Measurements from ENCODE around the gene NEU4.
"Not testable (repeated sequence)": the region's sequence is repeated elsewhere in the genome, so short reads cannot be mapped to it uniquely, and the experiment has no call there.

Gene NEU4, protein sequence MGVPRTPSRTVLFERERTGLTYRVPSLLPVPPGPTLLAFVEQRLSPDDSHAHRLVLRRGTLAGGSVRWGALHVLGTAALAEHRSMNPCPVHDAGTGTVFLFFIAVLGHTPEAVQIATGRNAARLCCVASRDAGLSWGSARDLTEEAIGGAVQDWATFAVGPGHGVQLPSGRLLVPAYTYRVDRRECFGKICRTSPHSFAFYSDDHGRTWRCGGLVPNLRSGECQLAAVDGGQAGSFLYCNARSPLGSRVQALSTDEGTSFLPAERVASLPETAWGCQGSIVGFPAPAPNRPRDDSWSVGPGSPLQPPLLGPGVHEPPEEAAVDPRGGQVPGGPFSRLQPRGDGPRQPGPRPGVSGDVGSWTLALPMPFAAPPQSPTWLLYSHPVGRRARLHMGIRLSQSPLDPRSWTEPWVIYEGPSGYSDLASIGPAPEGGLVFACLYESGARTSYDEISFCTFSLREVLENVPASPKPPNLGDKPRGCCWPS

GRCh38 chr2:241808721-241809382 is at the start of gene NEU4:
TSS of gene NEU4 (plus strand) at chr2:241809193. CDS start at chr2:241814485, 5,292 bp downstream.
- no peak for TF ChIP-seq ZNF274 (IDR thresholded peaks at IDR 0.05; ENCODE audit: low read depth, low read length)
- H3K4me3 ChIP-seq (ENCODE audit: low read length), result no peak within 1 kb of the TSS

- not testable (repeated sequence) for H3K4me3 ChIP-seq (ENCODE audit: low read length)
Measured at GRCh38 chr2:241759893-241760292, 49.1 kb upstream of the NEU4 start.

GRCh38 chr2:241760301-241760771 is 48.7 kb upstream of the NEU4 start:
- no peak overlapping the region for H3K4me3 ChIP-seq (ENCODE audit: low read length)
- no peak for TF ChIP-seq ZNF274 (IDR thresholded peaks at IDR 0.05; ENCODE audit: low read depth, low read length)

GRCh38 chr2:241762321-241762932 is 46.6 kb upstream of the NEU4 start:
- H3K4me3 ChIP-seq (ENCODE audit: low read length), result no peak overlapping the region
- no peak for TF ChIP-seq ZNF274 (IDR thresholded peaks at IDR 0.05; ENCODE audit: low read depth, low read length)

DNA sequence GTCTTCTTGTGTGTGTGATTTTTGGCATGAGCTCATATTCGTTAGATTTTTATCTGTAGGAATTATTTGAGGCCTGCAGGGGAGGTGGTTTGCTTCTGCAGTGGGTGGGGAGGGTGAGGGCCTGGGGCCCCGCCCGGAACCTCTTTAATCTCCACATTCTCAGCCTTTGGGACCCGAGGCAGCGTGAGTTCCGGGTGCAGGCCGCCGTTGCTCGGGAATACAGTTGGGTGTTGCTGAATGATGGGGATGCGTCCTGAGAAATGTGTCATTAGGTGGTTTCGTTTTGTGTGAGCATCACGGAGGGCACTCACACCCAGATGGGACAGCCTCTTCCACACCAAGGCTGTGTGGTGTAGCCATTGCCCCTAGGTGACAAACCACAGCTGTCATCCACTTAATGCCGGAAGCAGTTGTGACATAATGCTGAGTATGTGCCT is 46.0 kb upstream of the NEU4 start:
- TF ChIP-seq ZNF274 (IDR thresholded peaks at IDR 0.05; ENCODE audit: low read depth, low read length), result no peak
- no peak overlapping the region for H3K4me3 ChIP-seq (ENCODE audit: low read length)

- TF ChIP-seq ZNF274 (IDR thresholded peaks at IDR 0.05; ENCODE audit: low read depth, low read length), result no peak
- no peak overlapping the region for H3K4me3 ChIP-seq (ENCODE audit: low read length)
Measured at GRCh38 chr2:241763551-241764274, 45.3 kb upstream of the NEU4 start.

- no peak for TF ChIP-seq ZNF274 (IDR thresholded peaks at IDR 0.05; ENCODE audit: low read depth, low read length)
- H3K4me3 ChIP-seq (ENCODE audit: low read length), result no peak overlapping the region
Measured at GRCh38 chr2:241764275-241765241, 44.4 kb upstream of the NEU4 start.

- TF ChIP-seq ZNF274 (IDR thresholded peaks at IDR 0.05; ENCODE audit: low read depth, low read length), result no peak
- no peak overlapping the region for H3K4me3 ChIP-seq (ENCODE audit: low read length)
Measured at GRCh38 chr2:241767464-241768250, 41.3 kb upstream of the NEU4 start.

GRCh38 chr2:241768251-241768711 is 40.7 kb upstream of the NEU4 start:
- H3K4me3 ChIP-seq (ENCODE audit: low read length), result no peak overlapping the region
- TF ChIP-seq ZNF274 (IDR thresholded peaks at IDR 0.05; ENCODE audit: low read depth, low read length), result no peak

DNA sequence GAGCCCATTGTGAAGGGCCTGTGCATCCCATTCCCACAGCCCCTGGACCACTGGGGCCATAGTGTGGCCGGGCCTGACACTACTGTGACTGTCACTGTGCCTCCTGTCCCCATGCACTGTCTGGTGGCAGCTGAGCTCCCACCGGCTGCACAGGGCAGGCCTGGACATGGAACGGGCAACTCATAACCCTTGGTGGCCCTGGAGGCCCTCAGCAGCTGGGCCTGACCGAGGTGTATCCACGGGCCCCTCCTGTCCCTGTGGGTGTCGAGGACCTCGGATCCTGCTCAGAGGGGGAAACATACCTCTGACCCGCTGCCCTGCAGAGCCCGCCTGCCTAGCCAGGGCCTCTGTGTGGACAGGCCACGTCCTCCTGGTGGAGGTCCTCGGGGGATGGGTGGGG is 40.1 kb upstream of the NEU4 start:
- no peak overlapping the region for H3K4me3 ChIP-seq (ENCODE audit: low read length)
- no peak for TF ChIP-seq ZNF274 (IDR thresholded peaks at IDR 0.05; ENCODE audit: low read depth, low read length)

DNA sequence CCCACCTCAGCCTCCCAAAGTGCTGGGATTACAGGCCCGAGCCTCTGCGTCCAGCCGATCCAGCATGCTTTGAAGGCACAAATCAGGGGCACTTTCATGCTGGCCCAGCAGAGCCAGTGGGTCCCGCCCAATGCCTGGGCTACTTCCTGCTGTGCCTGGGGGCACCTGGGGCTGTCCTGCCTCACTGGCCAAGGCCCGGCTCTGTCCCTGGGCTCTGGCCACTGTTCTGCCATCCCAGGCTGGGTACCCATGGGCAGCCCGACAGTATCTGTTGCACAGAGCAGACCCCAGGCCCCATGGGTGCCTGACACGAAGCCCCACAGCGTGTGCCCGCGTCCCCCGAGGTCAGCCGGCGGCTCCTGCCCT is 39.2 kb upstream of the NEU4 start:
- no peak overlapping the region for H3K4me3 ChIP-seq (ENCODE audit: low read length)

More for the DNA sequence above, 39.2 kb upstream of the NEU4 start:
- TF ChIP-seq ZNF274 (IDR thresholded peaks at IDR 0.05; ENCODE audit: low read depth, low read length), result no peak
